Hematopoietic multipotent progenitor cell (in vitro differentiated cells): Measurements from ENCODE around the gene ICOS. TPM values are rescaled to one million over a fixed set of nuclear protein-coding genes. Genes with fewer than 3 reads are reported as not detected.
"Not testable (repeated sequence)": the region's sequence is repeated elsewhere in the genome, so short reads cannot be mapped to it uniquely, and the experiment has no call there.

ENCODE experiments used
- DNase-seq, 3 donors: peaks; one replicate each; pipeline ENCODE4 v3.0.0-alpha.2; 2011 to 2015; ENCODE audit warnings: low read depth in 2 of 3, low spot score in 2 of 3
- total RNA-seq: library from RNA; depleted of rRNA; stranded (reverse); fragments of >200 nt; gene quantifications from one replicate; pipeline ENCODE4 v1.2.3, GENCODE V29; 2012

Gene ICOS
- total RNA-seq, 1 donor = under 0.01 TPM

- no peak for DNase-seq
These were observed 35.5 kb downstream of the ICOS start for GRCh38 chr2:203972066-203972465.

GRCh38 chr2:203973000-203973399 lies 36.4 kb downstream of the ICOS start:
- DNase-seq = no peak

DNA sequence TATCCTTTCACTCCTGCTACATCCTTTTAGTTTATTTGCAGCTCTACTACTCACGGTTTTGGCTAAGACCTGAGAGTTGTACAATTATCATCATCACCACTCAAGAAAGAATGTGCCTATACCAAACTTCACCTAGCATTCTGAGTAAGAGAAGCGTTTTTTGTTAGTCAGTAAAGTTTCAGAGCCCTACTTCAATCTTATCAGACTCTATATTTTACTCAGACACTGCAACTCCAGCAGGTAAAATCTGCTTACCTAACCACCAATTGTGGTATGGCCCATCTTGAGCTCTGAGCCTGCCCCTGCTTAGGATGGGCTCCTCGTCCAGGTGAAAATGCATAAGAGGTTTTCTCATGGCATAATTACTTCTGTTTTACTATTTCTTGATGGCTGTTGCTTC lies 37.1 kb downstream of the ICOS start:
- DNase-seq = no peak

- DNase-seq = no peak
These were observed 39.3 kb downstream of the ICOS start for GRCh38 chr2:203975912-203976311.

- DNase-seq = no peak
These were observed 45.7 kb downstream of the ICOS start for GRCh38 chr2:203982276-203982675.

GRCh38 chr2:203983064-203983715 lies 46.6 kb downstream of the ICOS start:
- DNase-seq = no peak

- DNase-seq = not testable (repeated sequence)
These were observed 49.4 kb downstream of the ICOS start for GRCh38 chr2:203985978-203986377.

DNA sequence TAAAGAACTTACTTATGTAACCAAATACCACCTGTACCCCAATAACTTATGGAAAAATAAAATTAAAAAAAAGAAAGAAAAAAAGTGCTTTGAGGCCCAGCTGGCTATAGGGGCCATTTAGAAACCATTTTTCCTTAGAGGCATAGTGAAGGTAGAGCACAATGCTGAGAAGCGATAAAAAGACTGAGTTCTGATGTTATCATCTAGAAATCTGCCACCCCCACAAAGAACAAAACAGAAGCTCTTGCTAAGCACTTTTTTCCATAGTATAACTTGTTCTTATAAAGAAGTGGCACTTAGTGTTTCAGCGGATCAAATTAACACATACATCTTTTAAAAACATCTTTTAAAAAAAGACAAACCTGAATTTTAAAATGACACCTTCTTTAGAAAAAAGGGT lies 51.4 kb downstream of the ICOS start:
- no peak for DNase-seq

DNA sequence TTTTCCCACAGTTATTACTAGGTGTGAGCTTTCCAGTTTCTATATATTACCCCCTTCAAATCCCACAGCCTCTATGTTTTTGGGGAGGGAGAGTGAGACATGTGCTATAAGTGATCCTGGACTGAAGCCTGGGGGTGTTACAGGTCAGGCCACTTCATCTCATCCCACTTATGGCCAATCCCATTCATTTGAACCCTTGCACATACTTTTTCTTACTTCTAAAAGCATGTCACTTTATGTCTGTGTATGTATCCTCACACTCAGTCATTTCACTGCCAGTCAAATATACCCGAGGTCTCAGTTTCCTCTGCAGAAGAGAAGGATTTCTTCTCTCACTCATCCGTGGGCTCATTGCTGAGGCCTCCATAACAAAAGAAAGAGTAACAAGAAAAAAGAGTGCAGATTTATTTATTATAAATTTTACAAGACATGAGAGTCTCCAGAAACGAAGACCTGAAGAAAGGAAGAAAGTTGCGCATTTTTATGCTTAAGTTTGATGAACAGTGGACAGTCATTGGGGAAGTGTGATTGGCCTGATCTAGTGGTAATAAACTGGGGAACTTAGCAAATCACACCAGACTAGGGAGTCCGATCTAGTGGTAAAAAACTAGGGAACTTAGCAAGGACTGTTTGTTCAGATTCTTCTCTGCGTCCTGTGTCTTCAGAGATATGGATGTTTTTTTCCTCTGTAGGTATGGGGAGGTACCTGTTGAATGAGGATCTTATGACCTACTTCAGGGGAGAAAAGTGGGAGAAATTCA lies 52.1 kb downstream of the ICOS start:
- DNase-seq = no peak

DNA sequence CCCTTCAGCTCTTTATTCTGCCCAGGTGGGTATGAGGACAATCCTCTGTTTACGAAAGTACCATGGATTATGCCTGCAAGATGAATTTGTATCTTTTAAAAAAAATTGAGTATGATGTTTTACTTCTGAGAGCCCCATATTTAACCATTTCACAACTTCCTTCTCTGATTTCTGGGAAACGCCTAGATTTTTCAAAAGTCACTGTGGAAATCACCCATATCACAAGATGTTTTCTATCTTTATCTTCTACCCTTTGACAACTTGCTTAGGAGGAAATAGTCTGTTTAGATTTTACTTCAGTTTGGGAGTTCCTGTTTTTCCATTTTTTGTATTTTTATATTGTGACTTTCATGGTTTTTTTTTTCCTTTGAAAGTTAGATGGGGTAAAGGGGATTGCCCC lies 53.0 kb downstream of the ICOS start:
- no peak for DNase-seq

DNA sequence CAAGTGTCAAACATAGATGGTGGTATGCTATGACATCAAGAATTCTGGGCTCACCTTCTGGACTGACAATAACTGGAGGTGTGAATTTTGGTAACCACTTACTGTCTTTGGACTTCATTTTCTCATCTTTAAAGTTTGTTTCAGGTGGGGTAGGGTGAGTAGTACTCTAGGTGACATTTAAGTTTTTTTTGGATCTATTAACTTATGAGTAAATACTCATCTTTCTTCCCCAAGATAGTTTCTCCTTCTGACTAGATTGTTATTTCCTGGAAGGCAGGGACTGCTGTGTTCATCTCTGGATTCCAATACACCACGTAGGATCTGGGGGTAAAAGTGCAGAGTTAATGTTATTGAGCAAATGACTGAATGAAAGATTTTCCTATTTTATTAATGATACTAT lies 55.9 kb downstream of the ICOS start:
- DNase-seq = no peak

DNA sequence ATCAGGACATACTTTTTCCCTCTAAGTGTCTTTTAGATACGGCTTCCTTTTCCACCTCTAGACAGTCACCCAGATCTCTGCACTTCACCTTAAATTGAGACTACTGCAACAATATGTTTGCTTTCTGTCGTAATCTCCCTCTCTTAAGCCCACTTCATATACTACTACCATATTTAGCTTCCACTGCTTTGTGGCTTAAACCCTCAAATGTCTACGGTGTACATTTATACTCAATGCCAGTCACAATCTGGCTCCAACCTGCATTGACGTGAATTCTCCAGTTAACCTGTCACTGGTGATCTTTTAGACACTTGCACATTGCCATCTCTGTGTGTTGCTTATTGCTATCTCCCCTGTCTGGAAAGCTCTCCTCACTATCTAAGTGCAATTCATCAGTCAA lies 56.4 kb downstream of the ICOS start:
- DNase-seq = no peak

GRCh38 chr2:203993560-203993959 lies 57.0 kb downstream of the ICOS start:
- DNase-seq = no peak

DNA sequence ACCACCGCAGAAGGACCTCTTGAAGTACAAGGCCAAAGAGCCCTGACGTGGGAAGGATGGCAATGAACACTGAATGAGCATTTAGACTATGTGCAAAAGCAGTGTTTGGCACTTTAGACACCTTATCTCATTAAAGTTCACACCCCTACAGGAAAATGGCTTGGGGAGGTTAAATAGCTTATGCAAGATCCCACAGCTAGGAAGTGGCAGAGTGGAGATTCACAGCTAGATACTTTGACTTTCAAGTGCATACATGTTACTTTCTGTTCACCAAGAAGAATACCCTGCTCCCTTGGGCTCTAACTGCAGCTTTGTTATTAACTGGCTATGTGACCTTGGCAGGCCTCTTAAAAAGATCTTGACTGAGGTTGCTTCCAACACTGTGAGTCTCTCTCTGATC lies 58.2 kb downstream of the ICOS start:
- DNase-seq = no peak

DNA sequence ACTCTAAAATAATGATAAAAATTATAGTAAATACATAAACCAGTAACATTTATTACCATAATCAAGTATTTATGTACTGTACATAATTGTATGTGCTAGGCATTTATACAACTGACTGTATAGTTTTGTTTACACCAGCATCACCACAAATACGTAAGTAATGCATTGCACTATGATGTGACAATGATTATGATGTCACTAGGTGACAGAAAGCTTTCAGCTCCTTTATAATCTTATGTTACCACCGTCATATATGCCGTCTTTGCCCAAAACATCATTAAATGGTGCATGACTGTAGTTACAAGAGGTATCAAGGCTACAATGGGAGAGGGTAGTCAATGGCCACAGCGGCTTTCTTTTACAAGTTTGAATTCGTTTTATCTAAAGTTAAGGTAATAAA lies 60.1 kb downstream of the ICOS start:
- DNase-seq = no peak

DNA sequence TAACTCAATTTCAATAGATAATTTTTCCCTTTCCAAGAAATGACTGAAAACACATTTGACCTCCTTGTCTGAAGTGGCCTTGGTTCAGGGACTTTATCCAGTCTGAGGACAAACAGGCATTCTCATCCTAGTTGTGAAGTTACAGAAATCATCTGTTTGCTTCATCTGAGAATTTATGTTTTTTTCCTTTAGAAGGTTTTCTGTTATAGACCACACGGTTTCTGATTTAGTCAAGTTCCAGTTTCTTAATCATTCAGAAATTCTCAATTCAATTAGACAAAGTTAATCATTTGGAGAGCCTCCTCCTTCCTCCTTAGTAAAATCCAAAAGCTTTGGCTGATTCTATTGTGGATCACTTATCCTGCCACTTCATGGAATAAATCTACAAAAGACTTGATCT lies 60.9 kb downstream of the ICOS start:
- no peak for DNase-seq

GRCh38 chr2:203997980-203998809 lies 61.6 kb downstream of the ICOS start:
- no peak for DNase-seq

- no peak for DNase-seq
These were observed 63.3 kb downstream of the ICOS start for GRCh38 chr2:203999835-204000234.

- DNase-seq = no peak
These were observed 63.9 kb downstream of the ICOS start for GRCh38 chr2:204000446-204000845.

- no peak for DNase-seq
These were observed 66.9 kb downstream of the ICOS start for GRCh38 chr2:204003276-204003990.

GRCh38 chr2:204004912-204005311 lies 68.3 kb downstream of the ICOS start:
- DNase-seq = no peak
